PFSK-1 (cell line): ENCODE data around the gene PSEN1.

ENCODE experiments used
- FOXP2 ChIP-seq: optimal IDR thresholded peaks from 2 replicates; pipeline ENCODE3; 2011; ENCODE audit warnings: borderline replicate concordance, control low read depth, inconsistent platforms; ENCODE audit not compliant: insufficient read depth; ENCODE audit errors: extremely low read length, extremely low read depth
- POLR2AphosphoS5 ChIP-seq: IDR thresholded peaks from 2 replicates; pipeline ENCODE4 v1.6.1; 2012; ENCODE audit warnings: low read depth, mild to moderate bottlenecking, control low read depth, low read length, moderate library complexity
- REST ChIP-seq, 2 experiments: IDR thresholded peaks; 2 replicates each; pipeline versions ENCODE4 v1.6.1 to v1.8.0; 2011 to 2012; ENCODE audit warnings: low read depth in 2 of 2, low read length in 2 of 2, control low read depth in 1 of 2, inconsistent platforms in 1 of 2, mild to moderate bottlenecking in 1 of 2, moderate library complexity in 1 of 2; ENCODE audit not compliant: insufficient read depth in 1 of 2
- SIN3A ChIP-seq: IDR thresholded peaks from 2 replicates; pipeline ENCODE4 v1.6.1; 2012; ENCODE audit warnings: mild to moderate bottlenecking, low read length, moderate library complexity, borderline replicate concordance; ENCODE audit not compliant: insufficient read depth
- TAF1 ChIP-seq: IDR thresholded peaks from 2 replicates; pipeline ENCODE4 v1.6.1; 2012; ENCODE audit warnings: low read length, control low read depth, borderline replicate concordance; ENCODE audit not compliant: insufficient read depth

PSEN1 gene

DNA sequence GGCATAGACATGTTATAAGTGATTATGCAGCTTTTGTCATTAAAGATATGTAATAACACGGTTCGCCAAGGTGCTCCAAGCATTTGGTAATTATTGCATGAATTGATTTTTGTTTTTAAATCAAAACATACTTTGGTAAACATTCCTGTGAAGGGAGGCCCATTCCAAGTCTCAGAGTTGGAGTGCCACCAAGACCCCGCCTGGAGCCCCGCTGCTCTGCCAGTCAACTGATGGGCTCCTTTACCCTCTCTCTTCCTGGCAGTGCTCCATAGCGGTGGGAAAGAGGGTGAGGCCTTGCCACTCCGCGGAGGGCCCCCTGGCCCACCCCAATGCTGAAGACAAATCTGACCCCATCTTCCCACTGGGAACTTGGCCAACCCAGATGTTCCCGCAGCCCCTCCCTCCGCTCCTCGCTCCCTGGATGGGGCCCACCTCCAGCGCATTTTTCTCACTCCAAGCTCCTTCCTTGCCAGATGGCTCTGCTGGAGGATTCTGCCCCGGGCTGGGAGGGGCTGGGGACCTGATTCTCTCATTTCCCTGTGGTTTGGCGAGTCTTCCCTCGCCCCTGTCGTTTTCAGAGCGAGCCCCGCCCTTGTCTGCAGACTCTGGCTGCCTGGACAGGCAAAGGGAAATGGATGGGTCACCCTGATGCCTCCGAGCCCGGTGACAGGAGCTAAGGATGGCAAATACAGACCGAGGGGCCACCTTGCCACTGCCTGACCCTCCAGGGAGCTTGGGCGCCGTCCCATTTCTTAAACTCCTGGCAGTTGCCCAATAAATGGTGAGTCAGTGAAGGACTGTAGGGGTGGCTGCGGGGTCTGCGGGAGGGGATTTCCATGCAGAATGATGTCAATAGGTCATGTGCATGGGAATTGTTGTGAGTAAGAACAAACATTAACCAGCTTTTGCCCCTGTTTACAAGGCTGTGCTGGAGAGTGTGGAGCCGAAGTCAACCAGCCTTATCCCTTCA, 91.8 kb downstream of the PSEN1 start:
- no peak for TF ChIP-seq TAF1

GRCh38 chr14:73230051-73230450, 93.7 kb downstream of the PSEN1 start:
- no peak for TF ChIP-seq TAF1
- no peak for TF ChIP-seq POLR2AphosphoS5
- TF ChIP-seq FOXP2: no peak
- no peak for TF ChIP-seq REST (IDR thresholded peaks at IDR 0.05; ENCODE audit: insufficient read depth in 1 of 2, low read depth in 2 of 2, low read length in 2 of 2)
- no peak for TF ChIP-seq SIN3A

DNA sequence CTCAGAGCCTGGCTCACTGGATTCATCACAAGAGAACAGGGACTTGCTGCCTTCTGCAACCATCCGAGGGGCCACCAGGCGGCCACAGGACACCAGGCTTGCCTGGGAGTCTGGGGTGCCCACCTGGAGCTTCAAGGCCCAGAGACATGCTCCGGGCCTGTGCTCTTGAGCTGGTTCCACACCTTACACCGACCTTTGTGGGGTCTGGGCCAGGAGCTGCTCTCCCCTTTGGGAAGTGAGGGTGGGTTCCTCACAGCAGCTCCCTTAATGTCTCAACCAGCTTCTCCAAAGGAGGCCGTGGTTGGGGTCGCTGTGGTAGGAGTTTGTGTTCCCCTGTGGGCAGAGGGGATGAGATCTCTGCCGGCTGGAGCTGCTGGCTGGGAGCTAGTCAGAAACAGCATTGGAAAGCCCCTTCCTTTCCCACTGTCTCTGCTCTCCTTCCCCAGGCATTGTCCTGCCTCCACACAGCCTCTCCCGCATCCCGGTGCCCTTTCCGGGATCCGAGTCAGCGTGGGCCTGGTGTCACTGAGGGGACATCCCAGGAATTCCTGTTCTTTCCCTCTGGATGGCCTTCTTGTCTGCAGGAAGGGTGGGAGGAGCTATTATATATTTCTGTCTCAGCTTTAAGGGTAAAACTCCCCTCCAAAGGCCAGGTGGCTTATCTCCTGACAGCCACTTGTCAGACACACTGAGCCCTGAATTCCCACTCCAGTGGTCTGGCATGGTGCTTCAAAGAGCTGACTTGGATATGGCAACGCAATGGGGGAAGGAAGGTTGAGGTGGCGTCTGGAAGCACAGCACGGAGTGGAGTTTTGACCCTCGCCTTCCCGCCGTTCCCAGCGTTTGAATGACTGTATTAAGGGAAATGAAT, 95.9 kb downstream of the PSEN1 start:
- TF ChIP-seq REST (IDR thresholded peaks at IDR 0.05; ENCODE audit: insufficient read depth in 1 of 2, low read depth in 2 of 2, low read length in 2 of 2) (no peak), TAF1 (no peak), POLR2AphosphoS5 (no peak), SIN3A (no peak), FOXP2 (no peak)

DNA sequence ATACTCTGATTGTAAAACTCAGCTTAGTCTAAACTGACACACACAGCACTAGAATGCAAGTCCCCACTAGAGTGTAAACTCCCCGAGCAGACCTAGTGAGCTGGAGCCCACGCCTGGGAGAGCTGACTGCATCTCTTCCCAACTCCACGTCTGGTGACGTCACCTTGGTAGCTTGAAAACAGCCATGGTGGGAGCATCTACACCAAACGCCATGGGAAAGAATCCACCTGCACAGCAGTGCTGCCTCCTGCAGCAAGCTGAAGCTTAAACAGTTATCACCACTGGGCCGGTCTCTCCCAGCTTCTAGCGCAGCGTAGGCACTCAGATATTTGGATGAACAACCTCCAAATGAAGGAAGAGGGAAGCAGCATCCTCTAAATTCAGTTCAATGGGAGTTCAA, 96.7 kb downstream of the PSEN1 start:
- no peak for TF ChIP-seq TAF1
- no peak for TF ChIP-seq REST (IDR thresholded peaks at IDR 0.05; ENCODE audit: insufficient read depth in 1 of 2, low read depth in 2 of 2, low read length in 2 of 2)
- no peak for TF ChIP-seq SIN3A
- no peak for TF ChIP-seq FOXP2

- TF ChIP-seq POLR2AphosphoS5 (no peak), SIN3A (no peak), REST (IDR thresholded peaks at IDR 0.05; ENCODE audit: insufficient read depth in 1 of 2, low read depth in 2 of 2, low read length in 2 of 2) (no peak)
Measured at GRCh38 chr14:73233564-73233963, 97.3 kb downstream of the PSEN1 start.
